Activated CD4-positive, alpha-beta T cell treated with anti-CD3 and anti-CD28 coated beads, Interleukin-2, Interleukin-4, amounts not matched to agents 100 ng/mL and 50 ng/mL, durations not matched to agents 16 hours and 8 hours (primary cell): ENCODE measurements around the gene GNG14.
"Not testable (repeated sequence)": the region's sequence is repeated elsewhere in the genome, so short reads cannot be mapped to it uniquely, and the experiment has no call there.

Source experiments
- DNase-seq: peaks from one replicate; pipeline ENCODE4 v3.0.0-alpha.2; 2020; ENCODE audit warnings: low spot score

The GNG14 gene

GRCh38 chr19:12667731-12668302, 20.0 kb upstream of the GNG14 start:
- DNase-seq: no peak

GRCh38 chr19:12668346-12668745, 19.5 kb upstream of the GNG14 start:
- DNase-seq: no peak

- peak; percentile 44 for DNase-seq
These were observed 18.9 kb upstream of the GNG14 start for GRCh38 chr19:12668932-12669269.

GRCh38 chr19:12669270-12670158, 18.3 kb upstream of the GNG14 start:
- DNase-seq: peak; percentile 76

GRCh38 chr19:12670159-12670928, 17.5 kb upstream of the GNG14 start:
- no peak for DNase-seq

- DNase-seq: no peak
These were observed 15.1 kb upstream of the GNG14 start for GRCh38 chr19:12672744-12673143.

GRCh38 chr19:12675399-12675798, 12.4 kb upstream of the GNG14 start:
- no peak for DNase-seq

GRCh38 chr19:12675940-12676339, 11.9 kb upstream of the GNG14 start:
- no peak for DNase-seq

GRCh38 chr19:12676384-12676792, 11.4 kb upstream of the GNG14 start:
- DNase-seq: peak; percentile 89

GRCh38 chr19:12676928-12677327, 10.9 kb upstream of the GNG14 start:
- DNase-seq: no peak

- DNase-seq: not testable (repeated sequence)
These were observed 9.8 kb upstream of the GNG14 start for GRCh38 chr19:12678039-12678438.

GRCh38 chr19:12680034-12680433, 7.8 kb upstream of the GNG14 start:
- DNase-seq: no peak

GRCh38 chr19:12681074-12681987, 6.5 kb upstream of the GNG14 start, which contains the start of gene DHPS:
DHPS (minus strand) TSS chr19:12681880; CDS start chr19:12681766, 114 bp downstream.
- peak; percentile 95 for DNase-seq

- no peak for DNase-seq
These were observed 2.0 kb upstream of the GNG14 start for GRCh38 chr19:12685831-12686230.

GRCh38 chr19:12689012-12689411, 1.2 kb downstream of the GNG14 start:
- no peak for DNase-seq

- no peak for DNase-seq
These were observed 1.9 kb downstream of the GNG14 start for GRCh38 chr19:12689581-12690216.

- DNase-seq: no peak
These were observed 5.2 kb downstream of the GNG14 start for GRCh38 chr19:12692960-12693359.

GRCh38 chr19:12694641-12695040, 6.8 kb downstream of the GNG14 start:
- no peak for DNase-seq

- no peak for DNase-seq
These were observed 7.3 kb downstream of the GNG14 start for GRCh38 chr19:12695096-12695495.

GRCh38 chr19:12695514-12695913, 7.7 kb downstream of the GNG14 start:
- DNase-seq: no peak

- no peak for DNase-seq
These were observed 8.2 kb downstream of the GNG14 start for GRCh38 chr19:12695997-12696365.
